ENCODE measurements around the gene SLC22A25.
"Not testable (repeated sequence)": the region's sequence is repeated elsewhere in the genome, so short reads cannot be mapped to it uniquely, and the experiment has no call there.

Gene SLC22A25

DNA sequence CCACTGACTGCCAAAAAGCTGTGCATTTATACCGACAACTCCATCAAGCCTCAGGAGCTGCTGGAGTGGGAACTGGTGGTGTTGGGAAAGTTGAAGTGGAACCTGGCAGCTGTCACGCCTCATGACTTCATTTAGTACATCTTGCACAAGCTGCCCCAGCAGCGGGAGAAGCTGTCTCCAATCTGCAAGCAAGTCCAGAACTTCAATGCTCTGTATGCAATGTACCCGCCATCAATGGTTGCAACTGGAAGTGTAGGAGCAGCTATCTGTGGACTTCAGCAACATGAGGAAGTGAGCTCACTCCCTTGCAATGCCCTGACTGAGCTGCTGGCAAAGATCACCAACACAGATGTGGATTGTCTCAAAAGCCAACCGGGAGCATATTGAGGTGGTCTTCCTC, at the start of gene SLC22A25:
Gene SLC22A25, minus strand, starts transcription at position 67 of the 400 bp plus-strand sequence. CDS start 13,947 bp downstream, outside the sequence.
- DNase-seq = no peak

DNA sequence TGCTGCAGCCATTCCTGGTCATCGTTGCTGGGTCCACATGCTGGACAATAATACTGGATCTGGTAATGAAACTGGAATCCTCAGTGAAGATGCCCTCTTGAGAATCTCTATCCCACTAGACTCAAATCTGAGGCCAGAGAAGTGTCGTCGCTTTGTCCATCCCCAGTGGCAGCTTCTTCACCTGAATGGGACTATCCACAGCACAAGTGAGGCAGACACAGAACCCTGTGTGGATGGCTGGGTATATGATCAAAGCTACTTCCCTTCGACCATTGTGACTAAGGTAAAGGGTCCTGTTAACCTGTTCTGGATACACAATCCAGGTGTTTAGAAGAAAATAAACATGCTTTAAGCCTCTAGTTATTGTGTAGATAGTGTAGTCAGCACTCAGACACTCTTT, 46.9 kb upstream of the SLC22A25 start:
- DNase-seq = no peak

DNA sequence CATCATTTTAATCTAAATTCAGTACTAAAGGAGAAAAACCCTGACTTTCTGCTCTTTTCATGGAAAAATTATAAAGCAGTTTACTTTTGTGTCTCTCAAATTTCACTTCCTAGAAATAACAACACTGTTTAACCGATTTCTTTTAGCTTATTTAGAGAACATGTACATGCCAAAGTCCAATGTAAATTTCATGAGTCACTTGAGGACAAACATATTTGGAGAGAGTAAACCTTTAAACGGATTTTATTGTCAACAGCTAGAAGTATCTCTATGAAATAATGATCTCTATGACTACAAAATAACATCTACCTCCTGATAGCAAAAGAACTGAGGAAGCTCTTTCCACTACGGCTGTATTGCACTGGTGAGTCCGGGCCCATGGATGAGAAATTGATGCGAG, 46.3 kb upstream of the SLC22A25 start:
- no peak for DNase-seq

DNA sequence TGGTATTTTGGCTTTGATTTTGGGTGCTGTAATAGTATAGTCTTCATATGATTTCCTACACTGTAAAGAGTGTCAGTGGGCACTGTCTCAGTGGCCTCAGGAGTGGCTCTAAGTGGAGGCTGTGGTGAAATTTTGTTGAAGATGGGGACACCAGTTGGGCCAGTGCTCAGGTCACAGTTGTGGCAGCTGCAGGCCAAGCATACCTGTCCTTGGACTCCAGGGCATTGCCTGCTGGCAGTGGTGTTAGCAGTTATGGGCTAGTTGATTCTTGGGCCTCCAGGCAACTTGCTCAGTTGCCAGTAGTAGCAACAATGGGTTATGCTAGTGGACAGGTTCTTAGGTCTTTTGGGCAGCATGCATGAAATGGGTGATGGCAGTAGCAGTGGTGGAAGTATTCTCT, 39.2 kb upstream of the SLC22A25 start:
- no peak for DNase-seq

DNA sequence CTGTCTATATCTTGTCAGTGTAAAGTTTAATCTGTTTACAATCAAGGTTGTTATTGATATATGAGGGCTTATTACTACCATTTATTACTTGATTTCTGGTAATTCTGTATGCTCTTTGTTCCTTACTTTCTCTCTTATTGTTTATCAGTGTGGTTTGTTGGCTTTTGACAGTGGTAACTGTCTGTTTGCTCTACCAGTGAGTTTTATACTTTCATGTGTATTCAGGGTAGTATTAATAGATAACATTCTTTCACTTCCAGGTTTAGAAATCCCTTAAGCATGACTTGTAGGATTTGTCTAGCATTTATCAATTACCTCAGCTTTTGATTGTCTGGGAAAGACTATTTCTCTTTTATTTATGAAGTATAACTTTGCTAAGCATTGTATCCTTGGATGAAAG, 37.5 kb upstream of the SLC22A25 start:
- no peak for DNase-seq

DNA sequence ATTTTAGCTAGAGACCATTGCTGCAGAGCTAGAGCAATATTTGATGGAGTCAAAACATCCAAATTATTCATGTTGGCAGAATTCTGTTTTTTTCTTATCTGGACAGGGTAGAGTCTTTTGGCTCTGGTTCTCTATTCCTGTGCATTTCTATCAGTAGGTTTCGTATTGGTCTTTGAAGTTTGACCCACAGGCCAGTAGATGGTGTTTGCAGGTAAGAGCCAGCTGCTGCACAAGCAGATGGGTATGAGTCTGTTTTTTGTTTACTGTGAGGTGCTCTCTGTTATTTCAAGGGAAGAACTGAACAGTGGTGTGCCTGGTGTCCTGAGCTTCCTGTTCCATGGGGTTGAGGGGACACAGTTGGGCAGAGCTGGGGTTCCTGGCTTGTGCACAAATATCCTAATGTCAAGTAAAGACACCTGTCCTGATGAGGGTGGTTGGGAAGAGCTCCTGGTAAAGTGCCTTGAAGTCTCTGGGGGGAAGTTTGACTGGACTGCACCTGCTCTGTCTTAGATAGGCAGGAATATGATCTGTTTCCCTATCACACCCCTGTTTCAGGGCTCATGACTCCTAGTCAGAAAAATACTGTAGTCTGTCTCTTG, 34.0 kb upstream of the SLC22A25 start:
- DNase-seq = no peak

DNA sequence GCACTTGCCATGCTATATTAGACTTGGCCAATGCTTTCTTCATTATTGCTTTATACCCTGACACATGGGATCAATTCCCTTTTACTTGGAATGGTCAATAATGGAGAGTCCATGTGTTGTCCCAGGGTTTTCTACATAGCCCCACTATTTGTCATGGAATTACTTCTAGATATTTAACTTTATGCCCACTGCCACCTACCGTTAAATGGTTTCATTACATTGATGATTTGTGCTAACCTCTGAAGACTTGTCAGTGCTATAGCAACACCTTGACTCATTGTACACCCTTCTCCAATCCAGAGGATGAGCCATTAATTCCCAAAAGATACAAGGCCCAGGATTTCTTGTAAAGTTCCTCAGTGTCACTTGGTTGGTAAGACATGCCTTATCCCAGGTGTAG, 31.4 kb upstream of the SLC22A25 start:
- no peak for DNase-seq

DNA sequence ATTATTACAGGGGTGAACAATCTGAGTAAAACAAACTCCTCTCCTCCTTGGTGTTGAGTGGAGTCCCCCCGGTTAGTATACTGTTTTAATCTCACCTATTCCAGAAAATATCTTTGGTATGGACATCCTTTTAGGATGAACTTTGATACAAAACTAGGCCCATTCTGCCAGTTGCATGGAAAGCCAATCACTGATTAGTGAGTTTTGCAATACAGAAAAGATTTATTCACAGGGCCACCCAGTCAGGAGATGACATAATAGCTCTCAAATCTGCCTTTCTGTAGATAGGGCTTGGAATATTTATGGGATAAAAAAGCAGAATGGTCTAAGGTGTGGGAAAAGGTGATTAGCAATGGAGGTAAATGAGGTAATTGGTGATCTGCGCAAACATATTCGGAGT, 30.3 kb upstream of the SLC22A25 start:
- no peak for DNase-seq

DNA sequence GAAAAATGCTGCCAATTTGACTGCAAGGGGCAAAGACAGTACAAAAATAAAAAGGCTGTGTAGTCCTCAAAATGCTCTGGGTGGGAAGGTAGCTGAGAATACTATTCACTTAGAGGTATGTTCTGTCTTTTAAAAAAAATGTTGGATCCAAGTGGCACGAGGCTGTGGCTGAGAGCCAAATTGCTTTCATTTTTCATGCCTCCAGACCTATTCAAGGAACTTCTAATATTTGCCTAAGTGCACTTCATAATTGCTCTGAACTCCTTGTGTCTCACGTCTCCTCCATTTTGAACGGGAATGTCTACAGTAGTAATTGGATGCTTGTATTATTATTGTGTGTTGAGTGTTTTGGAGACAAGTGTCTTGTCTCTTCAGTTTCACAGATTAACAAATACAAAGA, 19.1 kb upstream of the SLC22A25 start:
- DNase-seq = no peak

DNA sequence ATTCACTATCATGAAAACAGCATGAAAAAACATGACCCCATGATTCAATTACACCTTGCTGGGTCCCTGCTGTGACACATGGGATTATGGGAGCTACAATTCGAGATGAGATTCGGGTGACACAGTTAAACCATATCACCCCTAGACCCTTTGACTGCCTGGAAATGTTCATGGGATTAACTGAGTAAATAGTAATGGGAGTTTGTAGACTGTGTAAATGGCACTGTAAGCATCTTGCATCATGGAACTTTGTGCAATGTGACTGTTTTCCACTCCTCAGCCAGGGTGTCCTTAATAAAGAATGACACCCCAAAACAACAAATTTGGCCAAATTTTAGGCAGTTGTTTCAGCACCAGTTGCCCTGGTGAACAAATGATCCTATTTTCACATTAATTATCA, 7.9 kb upstream of the SLC22A25 start:
- DNase-seq = no peak

DNA sequence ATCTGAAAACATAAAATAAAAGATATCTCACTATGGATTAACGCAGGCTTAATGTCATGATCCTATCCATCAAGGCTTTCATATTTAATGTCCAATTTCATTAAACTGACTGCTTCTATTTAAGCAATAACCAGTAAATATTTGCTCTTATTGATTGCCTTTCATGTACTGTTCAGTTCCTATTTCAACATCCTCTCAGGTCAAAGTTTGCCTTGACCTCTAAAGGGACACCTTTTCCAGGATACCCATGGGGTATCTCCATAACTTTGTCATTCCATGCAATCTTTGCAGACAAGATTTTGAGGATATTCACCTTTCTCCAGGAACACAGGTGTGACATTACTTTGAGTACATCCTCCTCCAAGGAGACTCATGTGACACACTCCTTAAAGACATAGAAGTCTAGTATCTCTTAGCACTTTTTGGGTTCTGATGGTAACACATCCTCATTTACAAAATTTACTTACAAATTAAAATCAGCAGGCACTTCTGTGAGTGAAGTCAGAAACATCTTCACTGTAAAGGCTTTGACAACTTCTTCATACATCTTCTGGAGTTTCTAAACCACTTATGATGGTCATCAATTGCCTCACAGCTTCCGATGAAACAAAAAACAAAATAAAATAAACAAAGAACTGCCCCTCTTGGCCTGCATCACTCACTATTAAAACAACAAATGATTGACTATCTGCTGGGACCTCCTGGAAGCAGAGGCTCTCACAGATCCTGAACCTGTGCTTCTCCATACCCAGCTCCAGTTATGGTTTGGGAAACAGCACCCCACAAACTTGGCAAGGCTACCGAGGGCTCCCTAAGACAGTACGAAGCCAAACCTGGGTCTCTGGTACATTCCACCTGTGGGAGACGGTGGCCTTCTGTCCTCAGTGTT, 7.0 kb upstream of the SLC22A25 start:
- no peak for DNase-seq

DNA sequence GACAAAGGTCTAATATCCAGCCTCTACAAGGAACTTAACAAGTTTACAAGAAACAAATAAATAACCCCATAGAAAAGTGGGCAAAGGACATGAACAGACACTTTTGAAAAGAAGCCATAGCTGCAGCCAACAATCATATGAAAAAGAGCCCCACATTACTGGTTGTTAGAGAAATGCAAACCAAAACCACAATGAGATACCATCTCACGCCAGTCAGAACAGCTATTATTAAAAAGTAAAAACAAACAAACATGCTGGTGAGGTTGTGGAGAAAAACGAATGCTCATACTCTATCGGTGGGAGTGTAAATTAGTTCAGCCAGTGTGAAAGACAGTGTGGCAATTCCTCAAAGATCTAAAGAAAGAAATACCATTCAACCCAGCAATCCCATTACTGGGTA, 5.6 kb upstream of the SLC22A25 start:
- no peak for DNase-seq

DNA sequence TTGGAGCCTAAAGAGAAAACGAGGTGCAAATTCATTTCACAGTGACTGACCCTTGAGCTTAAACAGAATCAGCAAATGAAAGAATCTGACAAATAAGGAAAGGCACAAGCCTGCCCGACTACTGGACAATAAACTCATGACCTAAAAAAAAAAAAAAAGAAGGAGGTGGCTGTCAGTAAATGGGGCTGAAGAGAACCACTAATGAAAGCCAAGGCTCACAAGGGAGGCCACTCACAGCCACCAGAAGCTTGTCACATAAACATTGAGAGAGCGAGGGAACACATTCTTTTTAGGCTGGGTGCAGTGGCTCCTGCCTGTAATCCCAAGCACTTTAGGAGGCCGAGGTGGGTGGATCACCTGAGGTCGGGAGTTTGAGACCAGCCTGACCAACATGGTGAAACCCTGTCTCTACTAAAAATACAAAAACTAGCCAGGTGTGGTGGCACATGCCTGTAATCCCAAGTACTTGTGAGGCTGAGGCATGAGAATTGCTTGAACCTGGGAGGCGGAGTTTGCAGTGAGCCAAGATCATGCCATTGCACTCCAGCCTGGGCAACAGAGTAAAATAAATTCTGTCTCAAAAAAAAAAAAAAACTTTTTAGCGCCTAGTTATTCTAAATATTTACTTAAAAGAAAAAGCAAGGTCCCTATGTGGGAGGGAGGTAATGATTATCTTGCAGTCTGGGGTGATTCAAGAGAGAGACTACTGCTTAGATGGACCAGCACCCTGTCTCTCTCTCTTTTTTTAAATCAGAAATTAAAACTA, 4.0 kb upstream of the SLC22A25 start:
- DNase-seq = not testable (repeated sequence)

DNA sequence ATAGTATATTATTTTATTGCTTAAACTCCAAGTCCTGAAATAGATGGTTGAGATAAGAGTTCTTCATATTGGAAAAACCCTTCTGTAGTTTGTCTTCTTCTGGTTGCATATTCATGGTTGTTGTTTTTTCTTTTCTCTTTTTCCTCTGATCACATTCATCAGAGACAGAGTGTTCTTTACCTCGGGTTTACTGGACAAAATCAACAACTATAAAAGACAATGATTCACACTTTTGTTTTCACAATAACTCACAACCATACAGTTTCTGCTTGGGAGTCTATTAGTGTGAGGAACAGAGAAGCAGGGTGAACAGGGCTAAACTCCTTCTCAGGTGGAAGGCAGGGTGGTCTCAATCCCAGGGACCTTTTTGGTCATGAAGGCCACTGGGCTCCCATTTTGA, 2.6 kb upstream of the SLC22A25 start:
- DNase-seq = no peak

DNA sequence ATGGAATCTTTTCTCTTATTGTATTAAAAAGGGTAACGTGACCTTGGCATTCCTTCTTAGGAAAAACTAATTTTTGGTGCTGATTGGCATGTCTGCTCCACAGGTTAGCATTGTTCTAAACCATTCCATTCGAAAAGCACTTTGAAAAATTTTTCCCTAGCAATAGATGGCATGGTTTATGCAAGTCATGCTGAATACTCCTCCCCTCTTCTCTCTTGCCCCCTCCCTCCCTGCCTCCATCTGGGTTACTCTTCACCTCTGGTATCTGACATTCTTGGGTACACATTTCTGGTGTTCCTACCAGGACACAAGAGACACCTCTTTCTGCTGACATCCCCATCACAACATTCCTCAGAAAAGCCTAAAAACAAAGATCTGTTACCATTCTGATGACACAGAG, 1.5 kb upstream of the SLC22A25 start:
- DNase-seq = no peak

DNA sequence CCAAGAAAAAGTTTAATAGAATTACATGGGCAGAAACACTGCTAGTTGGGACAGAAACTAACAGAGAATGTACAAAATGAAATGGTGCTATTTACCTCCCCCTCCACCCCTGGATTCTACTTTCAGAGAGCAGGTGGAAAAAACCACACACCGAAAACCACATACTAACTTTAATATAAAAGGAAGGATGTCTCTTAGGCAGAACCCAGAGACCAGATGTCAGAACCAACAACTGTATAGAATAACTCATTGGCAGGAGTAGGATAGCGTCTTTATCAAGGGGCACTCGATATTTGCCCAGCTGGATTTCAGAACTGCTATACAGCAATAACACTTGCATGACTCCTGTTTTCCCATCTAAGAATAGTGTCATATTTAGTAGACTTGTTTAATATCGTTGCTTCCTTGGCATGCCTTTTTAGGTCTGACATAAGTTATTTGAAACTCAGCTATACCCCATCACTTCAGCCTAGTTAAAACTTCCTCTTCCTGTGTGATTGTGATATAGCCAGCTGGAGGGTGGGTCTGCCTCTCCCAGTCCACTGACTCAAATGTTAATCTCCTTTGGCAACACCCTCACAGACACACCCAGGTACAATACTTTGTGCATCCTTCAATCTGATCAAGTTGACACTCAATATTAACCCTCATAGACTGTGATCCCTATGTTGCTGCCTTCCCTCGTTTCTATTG, 1.2 kb downstream of the SLC22A25 start:
- DNase-seq = no peak

DNA sequence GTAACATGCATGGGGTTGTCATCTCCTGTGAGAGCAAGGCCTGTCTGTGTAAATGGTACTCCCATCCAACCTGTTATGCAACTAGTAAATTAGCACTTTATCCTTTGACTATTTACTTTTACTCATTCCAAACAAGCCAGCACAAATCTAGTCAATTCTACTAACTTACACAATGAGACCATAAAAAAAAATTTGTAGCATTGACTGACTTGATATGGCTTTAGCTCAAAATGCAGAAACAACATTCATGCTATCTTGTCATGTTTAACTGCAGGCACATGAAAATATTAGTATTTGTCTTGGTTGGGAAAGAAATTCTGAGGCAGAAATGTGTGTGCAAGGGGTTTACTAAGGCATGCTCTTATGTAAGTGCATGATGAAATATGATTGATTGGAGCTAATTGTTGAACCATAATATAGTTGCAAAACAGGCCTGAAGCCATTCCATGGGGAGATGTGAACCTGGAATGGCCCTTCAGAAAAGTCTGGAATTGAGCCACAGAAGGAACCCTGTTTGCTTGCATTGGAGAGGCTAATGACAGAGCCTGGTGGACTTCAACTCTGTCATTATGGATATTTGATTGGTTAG, 2.5 kb downstream of the SLC22A25 start:
- no peak for DNase-seq

DNA sequence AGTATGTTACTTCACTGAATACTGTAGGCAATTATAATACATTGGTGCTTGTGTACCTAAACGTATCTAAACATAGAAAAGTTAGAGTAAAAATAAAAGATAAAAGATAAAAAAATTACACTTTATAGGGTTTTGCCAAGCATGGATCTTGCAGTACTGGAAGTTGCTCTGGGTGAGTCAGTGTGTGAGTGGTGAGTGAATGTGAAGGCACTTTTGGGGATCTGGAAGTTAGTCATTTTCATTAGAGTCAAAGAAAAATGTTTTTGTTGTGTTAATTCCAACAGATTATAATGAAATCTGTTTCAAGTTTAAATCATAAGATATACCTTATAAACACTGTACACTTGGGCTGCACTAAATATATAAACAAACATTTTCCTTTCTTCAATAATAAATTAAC, 3.3 kb downstream of the SLC22A25 start:
- DNase-seq = no peak

DNA sequence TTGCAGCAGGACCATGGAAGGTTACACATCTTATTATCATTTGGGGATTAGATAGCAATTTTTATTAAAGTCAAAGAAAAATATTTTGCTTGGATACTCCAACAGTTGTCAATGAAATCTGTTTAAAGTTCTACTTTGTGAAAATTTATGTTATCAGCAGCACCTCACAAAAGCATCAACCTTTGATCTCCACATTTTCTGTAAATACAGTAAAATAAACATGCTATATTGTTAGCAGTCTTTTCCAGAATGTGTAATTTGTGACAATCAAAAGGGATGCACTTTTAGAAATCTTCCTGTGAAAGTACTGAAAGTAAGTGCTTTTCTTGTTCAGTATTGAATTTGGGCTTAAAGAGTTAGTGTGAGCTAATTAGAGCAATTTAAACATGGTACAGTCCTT, 4.1 kb downstream of the SLC22A25 start:
- no peak for DNase-seq

DNA sequence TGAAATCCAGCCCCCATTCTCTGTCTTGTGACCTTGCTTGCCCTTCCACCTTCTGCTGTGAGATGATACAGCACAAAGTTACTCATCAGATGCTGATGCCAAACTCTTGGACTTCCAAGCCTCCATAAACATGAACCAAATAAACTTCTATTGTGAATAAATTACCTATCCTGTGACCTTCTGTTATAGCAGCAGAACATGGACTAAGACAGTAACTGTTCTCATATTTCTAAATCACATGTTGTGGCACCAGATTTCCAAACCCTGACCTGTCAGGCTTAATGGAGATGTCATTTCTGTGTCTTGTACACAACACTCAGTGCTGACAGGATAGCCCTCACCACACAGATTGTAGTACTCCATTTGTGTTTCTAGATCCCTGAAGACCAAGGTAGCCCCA, 6.0 kb downstream of the SLC22A25 start:
- DNase-seq = no peak

DNA sequence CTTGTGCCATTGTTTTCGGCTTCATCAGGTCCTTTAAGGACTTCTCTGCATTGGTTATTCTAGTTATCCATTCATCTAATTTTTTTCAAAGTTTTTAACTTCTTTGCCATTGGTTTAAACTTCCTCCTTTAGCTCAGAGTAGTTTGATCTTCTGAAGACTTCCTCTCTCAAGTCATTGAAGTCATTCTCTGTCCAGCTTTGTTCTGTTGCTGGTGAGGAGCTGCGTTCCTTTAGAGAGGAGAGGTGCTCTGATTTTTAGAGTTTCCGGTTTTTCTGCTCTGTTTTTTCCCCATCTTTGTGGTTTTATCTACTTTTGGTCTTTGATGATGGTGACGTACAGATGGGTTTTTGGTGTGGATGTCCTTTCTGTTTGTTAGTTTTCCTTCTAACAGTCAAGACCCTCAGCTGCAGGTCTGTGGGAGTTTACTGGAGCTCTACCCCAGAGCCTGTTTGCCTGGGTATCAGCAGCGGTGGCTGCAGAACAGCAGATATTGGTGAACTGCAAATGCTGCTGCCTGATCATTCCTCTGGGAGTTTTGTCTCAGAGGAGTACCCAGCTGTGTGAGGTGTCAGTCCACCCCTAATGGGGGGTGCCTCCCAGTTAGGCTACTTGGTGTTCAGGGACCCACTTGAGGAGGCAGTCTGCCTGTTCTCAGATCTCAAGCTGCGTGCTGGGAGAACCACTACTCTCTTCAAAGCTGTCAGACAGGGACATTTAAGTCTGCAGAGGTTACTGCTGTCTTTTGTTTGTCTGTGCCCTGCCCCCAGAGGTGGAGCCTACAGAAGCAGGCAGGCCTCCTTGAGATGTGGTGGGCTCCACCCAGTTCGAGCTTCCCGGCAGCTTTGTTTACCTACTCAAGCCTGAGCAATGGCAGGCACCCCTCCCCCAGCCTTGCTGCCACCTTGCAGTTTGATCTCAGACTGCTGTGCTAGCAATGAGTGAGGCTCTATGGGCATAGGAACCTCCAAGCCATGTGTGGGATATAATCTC, 7.6 kb downstream of the SLC22A25 start:
- DNase-seq = not testable (repeated sequence)

DNA sequence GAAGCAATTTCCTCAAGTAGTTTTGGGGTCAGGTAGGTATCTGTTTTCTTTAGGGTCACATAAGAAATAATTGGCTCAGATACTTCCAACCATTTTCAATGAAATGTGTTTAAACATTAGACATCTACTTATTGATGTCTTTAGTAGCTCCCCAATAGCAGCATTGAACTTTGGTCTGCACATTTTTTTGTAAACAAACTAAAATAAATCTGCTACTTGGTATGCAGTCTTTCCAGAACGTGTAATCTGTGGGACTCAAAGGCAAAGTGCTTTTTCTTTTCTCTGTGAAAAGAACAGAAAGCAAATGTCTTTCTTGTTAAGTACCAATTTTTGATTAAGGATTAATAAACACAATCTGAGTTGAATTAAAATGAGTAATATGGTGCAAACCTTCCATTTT, 13.6 kb downstream of the SLC22A25 start:
- no peak for DNase-seq
